ENCODE results near the gene VPS37C. TPM values are rescaled to one million over a fixed set of nuclear protein-coding genes. Genes with fewer than 3 reads are reported as not detected.

Gene VPS37C
- total and polyA plus RNA-seq, 2 of the 13 experiments (the other 11 are each of a cell fraction or from before 2014, with no cell fraction given), result 7.5 to 8.8 TPM

- no peak for TF ChIP-seq GABPA (IDR thresholded peaks at IDR 0.05; ENCODE audit: low read depth, low read length)
- TF ChIP-seq GABPA (CRISPR knock-in tag; IDR thresholded peaks at IDR 0.05; ENCODE audit: low read depth), result no peak
Observed at GRCh38 chr11:61115498-61116224, 45.6 kb downstream of the VPS37C start (continued).

- H2AFZ ChIP-seq (ENCODE audit: low read length), result no peak overlapping the region
- no peaks in the 10 kb centered on the region for H3K36me3 ChIP-seq (replicated peaks in 1 of 2; ENCODE audit: control insufficient read depth in 1 of 2, insufficient read depth in 2 of 2, low read length in 2 of 2)
- WGBS (ENCODE audit: low lambda C conversion rate), result 33% methylated on average over 6 of the region's 8 CpGs
Observed at GRCh38 chr11:61114913-61115312, 46.3 kb downstream of the VPS37C start.

More at GRCh38 chr11:61114913-61115312, 46.3 kb downstream of the VPS37C start:
- POLR2A ChIA-PET, result no interaction called here
- CTCF ChIA-PET (ENCODE audit: low intra/inter-chr PET ratio, low total read pairs), result no interaction called here
- H3K9me3 ChIP-seq (ENCODE audit: low read length), result no peaks in the 10 kb centered on the region
- in situ Hi-C loops (cut with HindIII; ENCODE audit: extremely low pct_ligation_motif_present, low pct_unique_long_range_greater_than_20kb) (no loop called here), intact Hi-C loops (cut with micrococcal nuclease; ENCODE audit: unreplicated experiment) (no loop called here)
- peaks cover 4 to 70% of the 10 kb centered on the region in 2 experiments; a peak in 4 of 5 replicates for H3K27me3 ChIP-seq (ENCODE audit: control insufficient read depth in 1 of 2, insufficient read depth in 2 of 2, low read length in 2 of 2)
- H3K9ac ChIP-seq (ENCODE audit: insufficient read depth, low read depth, low read length), result no peak overlapping the region
- H3K4me2 ChIP-seq (ENCODE audit: low read depth, low read length), result no peak overlapping the region
- no peak overlapping the region for H3K27ac ChIP-seq (ENCODE audit: extremely low read length, insufficient read depth, low read length)
- TF ChIP-seq DNMT3B (CRISPR knock-in tag; conservative IDR thresholded peaks at IDR 0.05) (no peak), PHF5A (CRISPR knock-in tag; IDR thresholded peaks at IDR 0.05; ENCODE audit: low read depth, unreplicated experiment) (no peak), ZNF331 (CRISPR knock-in tag; IDR thresholded peaks at IDR 0.05) (no peak), ZBTB1 (CRISPR knock-in tag; IDR thresholded peaks at IDR 0.05; ENCODE audit: borderline replicate concordance) (no peak), ZSCAN5A (CRISPR knock-in tag; IDR thresholded peaks at IDR 0.05; ENCODE audit: borderline replicate concordance) (no peak), ZNF281 (CRISPR knock-in tag; IDR thresholded peaks at IDR 0.05; ENCODE audit: borderline replicate concordance) (no peak), SMARCE1 (IDR thresholded peaks at IDR 0.05; ENCODE audit: borderline replicate concordance) (no peak), ZNF562 (CRISPR knock-in tag; IDR thresholded peaks at IDR 0.05; ENCODE audit: borderline replicate concordance) (no peak), MZF1 (CRISPR knock-in tag; IDR thresholded peaks at IDR 0.05; ENCODE audit: borderline replicate concordance) (no peak)
- TF ChIP-seq, protein P1, sequence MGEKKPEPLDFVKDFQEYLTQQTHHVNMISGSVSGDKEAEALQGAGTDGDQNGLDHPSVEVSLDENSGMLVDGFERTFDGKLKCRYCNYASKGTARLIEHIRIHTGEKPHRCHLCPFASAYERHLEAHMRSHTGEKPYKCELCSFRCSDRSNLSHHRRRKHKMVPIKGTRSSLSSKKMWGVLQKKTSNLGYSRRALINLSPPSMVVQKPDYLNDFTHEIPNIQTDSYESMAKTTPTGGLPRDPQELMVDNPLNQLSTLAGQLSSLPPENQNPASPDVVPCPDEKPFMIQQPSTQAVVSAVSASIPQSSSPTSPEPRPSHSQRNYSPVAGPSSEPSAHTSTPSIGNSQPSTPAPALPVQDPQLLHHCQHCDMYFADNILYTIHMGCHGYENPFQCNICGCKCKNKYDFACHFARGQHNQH (CRISPR knock-in tag; IDR thresholded peaks at IDR 0.05), result no peak
- TF ChIP-seq, protein P2, sequence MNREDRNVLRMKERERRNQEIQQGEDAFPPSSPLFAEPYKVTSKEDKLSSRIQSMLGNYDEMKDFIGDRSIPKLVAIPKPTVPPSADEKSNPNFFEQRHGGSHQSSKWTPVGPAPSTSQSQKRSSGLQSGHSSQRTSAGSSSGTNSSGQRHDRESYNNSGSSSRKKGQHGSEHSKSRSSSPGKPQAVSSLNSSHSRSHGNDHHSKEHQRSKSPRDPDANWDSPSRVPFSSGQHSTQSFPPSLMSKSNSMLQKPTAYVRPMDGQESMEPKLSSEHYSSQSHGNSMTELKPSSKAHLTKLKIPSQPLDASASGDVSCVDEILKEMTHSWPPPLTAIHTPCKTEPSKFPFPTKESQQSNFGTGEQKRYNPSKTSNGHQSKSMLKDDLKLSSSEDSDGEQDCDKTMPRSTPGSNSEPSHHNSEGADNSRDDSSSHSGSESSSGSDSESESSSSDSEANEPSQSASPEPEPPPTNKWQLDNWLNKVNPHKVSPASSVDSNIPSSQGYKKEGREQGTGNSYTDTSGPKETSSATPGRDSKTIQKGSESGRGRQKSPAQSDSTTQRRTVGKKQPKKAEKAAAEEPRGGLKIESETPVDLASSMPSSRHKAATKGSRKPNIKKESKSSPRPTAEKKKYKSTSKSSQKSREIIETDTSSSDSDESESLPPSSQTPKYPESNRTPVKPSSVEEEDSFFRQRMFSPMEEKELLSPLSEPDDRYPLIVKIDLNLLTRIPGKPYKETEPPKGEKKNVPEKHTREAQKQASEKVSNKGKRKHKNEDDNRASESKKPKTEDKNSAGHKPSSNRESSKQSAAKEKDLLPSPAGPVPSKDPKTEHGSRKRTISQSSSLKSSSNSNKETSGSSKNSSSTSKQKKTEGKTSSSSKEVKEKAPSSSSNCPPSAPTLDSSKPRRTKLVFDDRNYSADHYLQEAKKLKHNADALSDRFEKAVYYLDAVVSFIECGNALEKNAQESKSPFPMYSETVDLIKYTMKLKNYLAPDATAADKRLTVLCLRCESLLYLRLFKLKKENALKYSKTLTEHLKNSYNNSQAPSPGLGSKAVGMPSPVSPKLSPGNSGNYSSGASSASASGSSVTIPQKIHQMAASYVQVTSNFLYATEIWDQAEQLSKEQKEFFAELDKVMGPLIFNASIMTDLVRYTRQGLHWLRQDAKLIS (CRISPR knock-in tag; IDR thresholded peaks at IDR 0.05), result no peak
- H3K79me2 ChIP-seq (ENCODE audit: insufficient read depth, low read length), result no peaks in the 10 kb centered on the region
- no peak overlapping the region for H3K4me3 ChIP-seq (replicated peaks in 1 of 3; ENCODE audit: insufficient read depth in 1 of 3, low read depth in 2 of 3, low read length in 3 of 3)
- ATAC-seq (no peak), DNase-seq (ENCODE audit: low spot score) (no peak), FAIRE-seq (no peak)
- H4K20me1 ChIP-seq (ENCODE audit: insufficient read depth, low read length), result no peaks in the 10 kb centered on the region
- no TSS peak for BruUV-seq (replicated peaks)
- H3K4me1 ChIP-seq (ENCODE audit: insufficient read depth, low read length), result no peaks in the 10 kb centered on the region

All from HepG2 (cell line).